Activated T-cell treated with anti-CD3 and anti-CD28 coated beads, Interleukin-2, amount 50 U/mL, for 4 hours (primary cell): ENCODE data around the gene HERPUD1. TPM values are rescaled to one million over a fixed set of nuclear protein-coding genes. Genes with fewer than 3 reads are reported as not detected.
"Not testable (repeated sequence)": the region's sequence is repeated elsewhere in the genome, so short reads cannot be mapped to it uniquely, and the experiment has no call there.

Source experiments
- ATAC-seq, 2 donors: fragments of 200-7000 bp; cut with Tn5 transposase; one replicate each; pipeline ENCODE4 v1.10.0; 2021
- DNase-seq: peaks from one replicate; pipeline ENCODE4 v3.0.0-alpha.2; 2020
- H3K27me3 Mint-ChIP-seq: one replicate; pipeline ENCODE4 v1.8.0; 2021; ENCODE audit warnings: low read depth, mixed read lengths
- H3K36me3 Mint-ChIP-seq: one replicate; pipeline ENCODE4 v1.8.0; 2022; ENCODE audit warnings: mixed read lengths; ENCODE audit not compliant: insufficient read depth
- H3K4me1 Mint-ChIP-seq: one replicate; pipeline ENCODE4 v1.8.0; 2021; ENCODE audit warnings: low read depth, mixed read lengths
- H3K4me3 Mint-ChIP-seq: one replicate; pipeline ENCODE4 v1.8.0; 2021; ENCODE audit warnings: mild to moderate bottlenecking, moderate library complexity, mixed read lengths
- H3K9me3 Mint-ChIP-seq: one replicate; pipeline ENCODE4 v1.8.0; 2021; ENCODE audit warnings: mixed read lengths
- total RNA-seq, 3 donors: library from RNA; stranded (reverse); gene quantifications; one replicate each; pipeline ENCODE4 v1.2.1, GENCODE V29; 2021

HERPUD1 gene
- total RNA-seq: 100 to 1,000 TPM; 161 to 228 (median 170) TPM

- H3K4me1 Mint-ChIP-seq: peaks cover 39% of the 10 kb centered on the region
- DNase-seq (peak; percentile 99), ATAC-seq (peak; percentile 95)
- peaks cover 32% of the 10 kb centered on the region for H3K36me3 Mint-ChIP-seq
- H3K27me3 Mint-ChIP-seq: no peaks in the 10 kb centered on the region
- no peaks in the 10 kb centered on the region for H3K9me3 Mint-ChIP-seq
- H3K4me3 Mint-ChIP-seq: peak within 1 kb of the TSS; percentile 95
These were observed at the start of gene HERPUD1 for GRCh38 chr16:56931892-56932720. Gene HERPUD1, plus strand, starts transcription at chr16:56932142. Its CDS starts 103 bp downstream, at chr16:56932245.

GRCh38 chr16:56883586-56883985, 48.4 kb upstream of the HERPUD1 start:
- Mint-ChIP-seq H3K9me3 (no peaks in the 10 kb centered on the region), H3K27me3 (no peaks in the 10 kb centered on the region), H3K36me3 (no peaks in the 10 kb centered on the region), H3K4me3 (no peak overlapping the region), H3K4me1 (no peaks in the 10 kb centered on the region)
- DNase-seq (no peak), ATAC-seq (no peak)

GRCh38 chr16:56884026-56884582, 47.8 kb upstream of the HERPUD1 start:
- no peak for ATAC-seq
- Mint-ChIP-seq H3K27me3 (no peaks in the 10 kb centered on the region), H3K4me1 (no peaks in the 10 kb centered on the region), H3K4me3 (no peak overlapping the region), H3K36me3 (no peaks in the 10 kb centered on the region), H3K9me3 (no peaks in the 10 kb centered on the region)
- no peak for DNase-seq

GRCh38 chr16:56884929-56885328, 47.0 kb upstream of the HERPUD1 start:
- H3K9me3 Mint-ChIP-seq, DNase-seq, H3K27me3 Mint-ChIP-seq, ATAC-seq, H3K4me1 Mint-ChIP-seq, H3K4me3 Mint-ChIP-seq, H3K36me3 Mint-ChIP-seq: not testable (repeated sequence)

- Mint-ChIP-seq H3K36me3 (no peaks in the 10 kb centered on the region), H3K4me3 (no peak overlapping the region), H3K4me1 (no peaks in the 10 kb centered on the region), H3K9me3 (no peaks in the 10 kb centered on the region), H3K27me3 (no peaks in the 10 kb centered on the region)
- ATAC-seq (no peak), DNase-seq (no peak)
These were observed 46.3 kb upstream of the HERPUD1 start for GRCh38 chr16:56885446-56886162.

- Mint-ChIP-seq H3K36me3 (no peaks in the 10 kb centered on the region), H3K27me3 (no peaks in the 10 kb centered on the region)
These were observed 45.6 kb upstream of the HERPUD1 start for GRCh38 chr16:56886296-56886695.

GRCh38 chr16:56886826-56887225, 45.1 kb upstream of the HERPUD1 start:
- Mint-ChIP-seq H3K9me3 (no peaks in the 10 kb centered on the region), H3K36me3 (no peaks in the 10 kb centered on the region), H3K27me3 (no peaks in the 10 kb centered on the region), H3K4me1 (no peaks in the 10 kb centered on the region), H3K4me3 (no peak overlapping the region)
- ATAC-seq (no peak), DNase-seq (no peak)

More at GRCh38 chr16:56886296-56886695, 45.6 kb upstream of the HERPUD1 start:
- Mint-ChIP-seq H3K4me1 (no peaks in the 10 kb centered on the region), H3K9me3 (no peaks in the 10 kb centered on the region), H3K4me3 (no peak overlapping the region)
- ATAC-seq: no peak
- no peak for DNase-seq

- Mint-ChIP-seq H3K4me3 (no peak overlapping the region), H3K4me1 (no peaks in the 10 kb centered on the region), H3K27me3 (no peaks in the 10 kb centered on the region), H3K36me3 (no peaks in the 10 kb centered on the region), H3K9me3 (no peaks in the 10 kb centered on the region)
- ATAC-seq (no peak), DNase-seq (no peak)
These were observed 43.1 kb upstream of the HERPUD1 start for GRCh38 chr16:56888806-56889205.

- no peak for DNase-seq
- no peak for ATAC-seq
- no peaks in the 10 kb centered on the region for H3K36me3 Mint-ChIP-seq
- H3K4me3 Mint-ChIP-seq: no peak overlapping the region
- H3K9me3 Mint-ChIP-seq: no peaks in the 10 kb centered on the region
- H3K4me1 Mint-ChIP-seq: no peaks in the 10 kb centered on the region
- no peaks in the 10 kb centered on the region for H3K27me3 Mint-ChIP-seq
These were observed 42.7 kb upstream of the HERPUD1 start for GRCh38 chr16:56889206-56889605.

- DNase-seq: no peak
- Mint-ChIP-seq H3K4me3 (no peak overlapping the region), H3K9me3 (no peaks in the 10 kb centered on the region), H3K4me1 (no peaks in the 10 kb centered on the region), H3K36me3 (no peaks in the 10 kb centered on the region), H3K27me3 (no peaks in the 10 kb centered on the region)
- ATAC-seq: no peak
These were observed 40.3 kb upstream of the HERPUD1 start for GRCh38 chr16:56891685-56892084.

- Mint-ChIP-seq H3K36me3 (no peaks in the 10 kb centered on the region), H3K9me3 (no peaks in the 10 kb centered on the region), H3K4me1 (peaks cover under 1% of the 10 kb centered on the region), H3K27me3 (no peaks in the 10 kb centered on the region), H3K4me3 (no peak overlapping the region)
- ATAC-seq (no peak), DNase-seq (no peak)
These were observed 39.2 kb upstream of the HERPUD1 start for GRCh38 chr16:56892705-56893104.

- no peak for ATAC-seq
- Mint-ChIP-seq H3K36me3 (no peaks in the 10 kb centered on the region), H3K4me3 (no peak overlapping the region), H3K27me3 (no peaks in the 10 kb centered on the region), H3K9me3 (no peaks in the 10 kb centered on the region), H3K4me1 (peaks cover 11% of the 10 kb centered on the region)
- no peak for DNase-seq
These were observed 37.5 kb upstream of the HERPUD1 start for GRCh38 chr16:56894331-56894917.

GRCh38 chr16:56895813-56896212, 36.1 kb upstream of the HERPUD1 start:
- no peaks in the 10 kb centered on the region for H3K9me3 Mint-ChIP-seq
- H3K4me3 Mint-ChIP-seq: no peak overlapping the region
- H3K36me3 Mint-ChIP-seq: no peaks in the 10 kb centered on the region
- ATAC-seq (no peak), DNase-seq (no peak)
- H3K4me1 Mint-ChIP-seq: peaks cover 19% of the 10 kb centered on the region
- H3K27me3 Mint-ChIP-seq: no peaks in the 10 kb centered on the region

- no peak for ATAC-seq
- H3K4me1 Mint-ChIP-seq: peaks cover 19% of the 10 kb centered on the region
- DNase-seq: no peak
- H3K9me3 Mint-ChIP-seq: no peaks in the 10 kb centered on the region
- H3K27me3 Mint-ChIP-seq: no peaks in the 10 kb centered on the region
- no peak overlapping the region for H3K4me3 Mint-ChIP-seq
- no peaks in the 10 kb centered on the region for H3K36me3 Mint-ChIP-seq
These were observed 35.7 kb upstream of the HERPUD1 start for GRCh38 chr16:56896244-56896643.
